ENCODE data around the gene FLNC.

FLNC gene

DNA sequence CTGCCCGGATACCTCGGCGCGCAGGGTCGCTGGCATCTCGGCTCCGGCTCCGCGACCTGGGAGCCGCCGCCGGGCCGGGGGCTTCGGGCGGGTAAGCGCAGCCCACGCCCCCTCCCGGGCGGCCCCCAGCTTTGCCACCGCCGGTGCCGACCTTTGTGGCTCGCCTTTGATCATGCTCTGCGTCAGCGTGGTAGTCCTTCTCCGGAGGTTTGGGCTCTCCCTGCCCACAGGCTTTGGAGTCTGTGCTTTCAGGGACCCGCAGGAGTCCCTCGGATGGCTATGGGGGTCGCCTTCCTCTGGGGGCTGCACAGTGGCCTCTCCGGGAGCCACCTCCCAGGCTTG lies 39.7 kb downstream of the FLNC start:
- no peak for TF ChIP-seq CTCF (conservative IDR thresholded peaks at IDR 0.05)
- H3K27ac ChIP-seq = peak overlapping the region; percentile 65; the same call in 1 of the 2 replicates

DNA sequence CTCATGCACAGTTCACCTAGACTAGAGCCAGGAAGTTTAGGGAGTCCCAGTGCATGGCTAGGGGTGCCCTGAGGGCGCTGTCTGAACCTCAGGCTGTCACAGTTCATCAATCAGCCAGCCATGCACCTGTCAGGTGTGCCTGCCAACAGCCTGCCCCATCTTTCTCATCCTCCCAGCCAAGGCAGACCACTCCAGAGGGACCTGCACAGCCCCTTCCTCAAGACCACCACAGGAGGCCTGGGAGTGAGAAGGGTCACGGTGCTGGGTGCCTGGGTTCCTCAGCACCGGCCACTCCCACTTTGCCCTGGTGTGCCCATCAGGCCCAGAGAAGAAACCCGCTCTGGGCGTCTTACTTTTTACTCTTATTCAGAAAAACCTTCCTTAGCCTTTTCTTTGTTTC lies 40.8 kb downstream of the FLNC start:
- no peak overlapping the region for H3K27ac ChIP-seq
- TF ChIP-seq CTCF (conservative IDR thresholded peaks at IDR 0.05) = no peak

GRCh38 chr7:128872394-128872824 lies 42.2 kb downstream of the FLNC start:
- TF ChIP-seq CTCF (conservative IDR thresholded peaks at IDR 0.05) = peak; percentile 7; the same call in 1 of the 2 replicates
- H3K27ac ChIP-seq = no peak overlapping the region

DNA sequence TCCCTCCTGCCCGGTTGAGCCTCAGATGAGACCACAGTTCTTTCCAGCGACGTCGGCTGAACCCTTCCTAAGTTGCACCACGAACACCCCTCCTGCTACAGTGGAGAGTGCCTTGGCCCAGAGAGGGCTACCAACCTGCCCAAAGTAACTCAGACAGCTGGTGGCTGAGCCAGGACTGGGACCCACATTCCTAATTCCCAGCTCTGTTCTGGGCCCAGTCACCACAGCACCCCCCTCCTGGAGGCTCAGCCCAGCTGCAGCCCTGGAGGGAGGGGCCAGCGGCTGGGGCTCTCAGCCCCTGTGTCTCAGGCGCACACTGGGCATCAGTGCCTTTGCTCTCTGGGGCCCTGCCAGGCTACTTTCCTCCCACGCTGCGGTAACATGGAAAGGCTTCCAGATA lies 43.0 kb downstream of the FLNC start:
- no peak for TF ChIP-seq CTCF (conservative IDR thresholded peaks at IDR 0.05)
- H3K27ac ChIP-seq = no peak overlapping the region

- no peak for TF ChIP-seq CTCF (conservative IDR thresholded peaks at IDR 0.05)
- peak overlapping the region; percentile 77 for H3K27ac ChIP-seq
These were observed 44.2 kb downstream of the FLNC start for GRCh38 chr7:128874140-128875031.

- no peak overlapping the region for H3K27ac ChIP-seq
- TF ChIP-seq CTCF (conservative IDR thresholded peaks at IDR 0.05) = no peak
These were observed 45.3 kb downstream of the FLNC start for GRCh38 chr7:128875523-128875948.

GRCh38 chr7:128876127-128876526 lies 45.9 kb downstream of the FLNC start:
- H3K27ac ChIP-seq = no peak overlapping the region
- no peak for TF ChIP-seq CTCF (conservative IDR thresholded peaks at IDR 0.05)

Measured in VCaP (cell line).